Ascending aorta (tissue), 2 donors: ENCODE data around the gene DRAM2. TPM values are rescaled to one million over a fixed set of nuclear protein-coding genes. Genes with fewer than 3 reads are reported as not detected.
"Not testable (repeated sequence)": the region's sequence is repeated elsewhere in the genome, so short reads cannot be mapped to it uniquely, and the experiment has no call there.

Experiments
- DNase-seq, 2 donors: peaks; one replicate each; pipeline ENCODE4 v3.0.0-alpha.2; 2019; ENCODE audit warnings: low spot score in 2 of 2
- H3K27ac ChIP-seq, 2 donors: fragments of 200-600 bp; sonication (generic); one replicate each; pipeline ENCODE4 v1.5.1; 2016 to 2017; ENCODE audit warnings: mild to moderate bottlenecking in 1 of 2
- H3K27me3 ChIP-seq: fragments of 200-600 bp; sonication (generic); one replicate; pipeline ENCODE4 v1.5.1; 2017
- H3K36me3 ChIP-seq, 2 donors: fragments of 200-600 bp; sonication (generic); one replicate each; pipeline ENCODE4 v1.5.1; 2016
- H3K4me1 ChIP-seq, 2 donors: fragments of 200-600 bp; sonication (generic); one replicate each; pipeline ENCODE4 v1.5.1; 2016 to 2017; ENCODE audit warnings: mild to moderate bottlenecking in 1 of 2
- H3K4me3 ChIP-seq, 2 donors: fragments of 200-600 bp; sonication (generic); one replicate each; pipeline ENCODE4 v1.5.1; 2016 to 2017; ENCODE audit warnings: mild to moderate bottlenecking in 1 of 2
- H3K9me3 ChIP-seq, 2 donors: fragments of 200-600 bp; sonication (generic); one replicate each; pipeline ENCODE4 v1.5.1; 2016
- CTCF ChIP-seq, 3 experiments: fragments of 200-600 bp in 2 of 3; fragments of 450-650 bp in 1 of 3; sonication (generic) in 2 of 3; IDR thresholded peaks; one replicate each; pipeline ENCODE4 v1.5.1; 2016 to 2019; ENCODE audit warnings: antibody characterized with exemption in 3 of 3, mild to moderate bottlenecking in 1 of 3, moderate library complexity in 1 of 3
- intact Hi-C: fragments of 100-400 bp; cut with DNase I; formaldehyde crosslinking; loops from one replicate; pipeline ENCODE4 v1.15.1; 2023
- total RNA-seq: library from RNA; depleted of rRNA; stranded (reverse); fragments of >200 nt; gene quantifications from one replicate; pipeline ENCODE4 v1.1.0, GENCODE V29; 2016

The DRAM2 gene
- total RNA-seq, 1 donor from 2014 or later, result 60.2 TPM

GRCh38 chr1:111104981-111105380 is 34.9 kb downstream of the DRAM2 start:
- intact Hi-C loops, result no loop called here
- no peaks in the 10 kb centered on the region for H3K36me3 ChIP-seq
- no peak for TF ChIP-seq CTCF (IDR thresholded peaks at IDR 0.05)
- H3K4me3 ChIP-seq, result no peak overlapping the region
- peaks cover 0 to 14% of the 10 kb centered on the region in 2 donors for H3K9me3 ChIP-seq
- no peaks in the 10 kb centered on the region for H3K27me3 ChIP-seq
- no peak for DNase-seq
- H3K4me1 ChIP-seq, result no peaks in the 10 kb centered on the region
- no peak overlapping the region for H3K27ac ChIP-seq

- intact Hi-C loops, result no loop called here
- Histone ChIP-seq H3K27me3 (no peaks in the 10 kb centered on the region), H3K4me1 (no peaks in the 10 kb centered on the region), H3K27ac (no peak overlapping the region), H3K9me3 (peaks cover 4 to 22% of the 10 kb centered on the region in 2 donors), H3K4me3 (no peak overlapping the region), H3K36me3 (no peaks in the 10 kb centered on the region)
- no peak for DNase-seq
- TF ChIP-seq CTCF (IDR thresholded peaks at IDR 0.05), result no peak
Measured at GRCh38 chr1:111101854-111102642, 37.8 kb downstream of the DRAM2 start.

- no peak for DNase-seq
- no peaks in the 10 kb centered on the region for H3K27me3 ChIP-seq
- TF ChIP-seq CTCF (IDR thresholded peaks at IDR 0.05), result no peak
- no peak overlapping the region for H3K4me3 ChIP-seq
- intact Hi-C loops, result no loop called here
- H3K4me1 ChIP-seq, result no peaks in the 10 kb centered on the region
- no peaks in the 10 kb centered on the region for H3K36me3 ChIP-seq
- H3K27ac ChIP-seq, result no peak overlapping the region
- peaks cover 6 to 28% of the 10 kb centered on the region in 2 donors for H3K9me3 ChIP-seq
Measured at GRCh38 chr1:111099289-111099688, 40.6 kb downstream of the DRAM2 start.

- intact Hi-C loops, result no loop called here
- no peak for DNase-seq
Measured at GRCh38 chr1:111097356-111098099, 42.4 kb downstream of the DRAM2 start.

GRCh38 chr1:111095421-111095820 is 44.5 kb downstream of the DRAM2 start:
- peaks cover 6 to 21% of the 10 kb centered on the region in 2 donors for H3K9me3 ChIP-seq
- H3K27me3 ChIP-seq, H3K36me3 ChIP-seq, H3K27ac ChIP-seq, intact Hi-C loops, H3K4me1 ChIP-seq, H3K4me3 ChIP-seq, DNase-seq: not testable (repeated sequence)

More at GRCh38 chr1:111097356-111098099, 42.4 kb downstream of the DRAM2 start:
- no peak for TF ChIP-seq CTCF (IDR thresholded peaks at IDR 0.05)
- Histone ChIP-seq H3K9me3 (peaks cover 6 to 31% of the 10 kb centered on the region in 2 donors), H3K4me1 (no peaks in the 10 kb centered on the region), H3K27ac (no peak overlapping the region), H3K4me3 (no peak overlapping the region), H3K36me3 (no peaks in the 10 kb centered on the region), H3K27me3 (no peaks in the 10 kb centered on the region)

GRCh38 chr1:111089638-111090037 is 50.3 kb downstream of the DRAM2 start:
- TF ChIP-seq CTCF (IDR thresholded peaks at IDR 0.05), result no peak
- H3K4me3 ChIP-seq, result no peak overlapping the region
- H3K27ac ChIP-seq, result no peak overlapping the region
- H3K4me1 ChIP-seq, result no peaks in the 10 kb centered on the region
- H3K9me3 ChIP-seq, result peaks cover 0 to 3% of the 10 kb centered on the region in 2 donors
- no peaks in the 10 kb centered on the region for H3K27me3 ChIP-seq
- DNase-seq, result no peak
- no peaks in the 10 kb centered on the region for H3K36me3 ChIP-seq
- intact Hi-C loops, result no loop called here
